A549 treated with Mapracorat at 1 μM for 4 hours (cell line): ENCODE measurements around the gene SYNDIG1. TPM values are rescaled to one million over a fixed set of nuclear protein-coding genes. Genes with fewer than 3 reads are reported as not detected.

ENCODE experiments used
- total RNA-seq: library from RNA; stranded (reverse); fragments of 200-300 nt; extraction: Qiagen RNA extraction; gene quantifications from 5 replicates; pipeline ENCODE4 v1.2.3, GENCODE V29; 2022

The SYNDIG1 gene
- total RNA-seq = 1.4 to 2.2 TPM (median 1.8 TPM) in 5 replicates

DNA sequence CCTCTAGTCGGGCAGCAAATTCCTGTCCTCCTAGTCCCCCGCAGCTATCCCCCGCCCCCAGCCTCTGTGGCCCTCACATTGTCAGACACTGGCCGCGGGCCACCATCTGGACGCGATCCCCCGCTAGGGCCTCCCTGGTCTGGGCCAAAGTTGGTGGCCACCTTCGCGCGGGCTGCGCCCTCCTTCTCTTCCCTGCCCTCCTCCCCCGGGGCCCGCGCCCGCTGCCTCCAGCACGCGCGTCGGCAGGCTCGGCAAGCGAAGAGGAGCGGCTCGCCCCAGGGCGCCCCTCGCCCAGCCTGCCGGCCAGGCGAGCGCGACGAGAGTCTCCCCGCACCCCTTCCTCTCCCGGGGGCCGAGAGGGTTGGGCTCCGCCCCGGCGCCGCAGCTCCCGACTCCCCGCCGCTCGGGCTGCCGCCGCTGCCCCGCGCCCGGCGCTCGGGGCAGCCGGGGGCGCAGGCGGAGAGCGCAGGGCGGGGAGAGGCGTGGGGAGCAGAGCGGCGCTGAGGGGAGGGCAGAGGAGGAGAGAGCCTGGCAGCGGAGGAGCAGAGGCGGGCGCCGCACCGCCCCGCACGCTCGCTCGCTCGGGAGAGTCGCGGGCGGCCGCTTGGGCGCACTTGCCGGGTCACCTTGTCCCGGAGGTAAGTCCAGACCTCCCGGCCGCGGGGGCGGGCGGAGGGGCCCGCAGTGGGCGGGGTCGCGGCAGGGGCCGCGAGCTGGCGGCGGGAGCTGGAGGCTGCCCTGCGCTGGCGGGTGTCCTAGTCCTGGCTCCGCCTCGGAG is at the start of gene SYNDIG1:
TSS of gene SYNDIG1 (plus strand) at position 514 of the 778 bp plus-strand sequence. CDS start 73,469 bp downstream, outside the sequence.

